ENCODE measurements around the gene RBM44.

- TF ChIP-seq CTCF (IDR thresholded peaks at IDR 0.05; ENCODE audit: low read depth, low read length): no peak
- TF ChIP-seq POLR2A (IDR thresholded peaks at IDR 0.05; ENCODE audit: extremely low read depth, insufficient read length): no peak
- no peak for TF ChIP-seq MAX (IDR thresholded peaks at IDR 0.05; ENCODE audit: low read depth, low read length)
Measured at GRCh38 chr2:237833546-237833945, 35.0 kb downstream of the RBM44 start.

Data from NB4 (cell line).